SK-N-MC (cell line): ENCODE data around the gene GHRL.

ENCODE experiments used
- EZH2 ChIP-seq: fragments of 200-600 bp; sonication (generic); IDR thresholded peaks from one replicate; pipeline ENCODE4 v1.6.1; 2017; ENCODE audit warnings: antibody characterized with exemption
- POLR2AphosphoS5 ChIP-seq: IDR thresholded peaks from 2 replicates; pipeline ENCODE4 v1.6.1; 2012; ENCODE audit warnings: mild to moderate bottlenecking, low read depth, low read length, borderline replicate concordance

DNA sequence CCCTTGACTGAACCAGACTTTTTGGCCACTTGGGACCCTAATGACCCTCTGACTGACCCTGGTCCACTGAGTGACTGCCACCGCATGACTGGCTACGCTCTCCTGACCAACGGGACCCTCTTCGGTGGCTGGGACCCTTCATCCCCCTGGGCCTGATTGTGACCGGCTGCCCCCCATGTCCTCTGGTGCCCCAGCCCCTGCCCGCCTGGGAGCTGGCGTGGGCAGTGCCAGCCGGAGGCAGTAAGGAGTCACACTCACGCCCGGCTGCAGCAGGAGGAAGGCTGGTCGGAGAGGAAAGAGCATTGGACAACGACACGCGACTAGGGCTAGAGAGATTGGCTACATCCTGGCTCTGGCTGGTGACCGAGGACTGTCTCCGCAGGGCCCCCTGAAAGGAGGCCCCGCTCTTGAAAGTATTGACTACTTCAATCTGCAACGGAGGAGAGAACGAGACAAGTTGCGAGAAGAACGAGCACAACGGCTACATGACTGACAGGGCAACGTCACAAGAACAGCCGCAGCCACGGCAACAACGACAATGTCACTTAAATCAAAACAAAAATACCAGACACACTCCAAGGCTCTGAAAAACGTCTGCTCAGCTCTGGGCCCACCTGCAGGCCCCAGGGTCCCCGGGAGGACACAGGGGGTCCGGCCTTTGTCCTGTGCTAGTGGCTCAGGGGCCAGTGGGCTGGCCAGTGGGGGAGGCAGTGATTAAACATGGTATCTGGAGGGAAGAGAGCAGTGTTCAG lies 43.3 kb upstream of the GHRL start:
- TF ChIP-seq EZH2: no peak
- no peak for TF ChIP-seq POLR2AphosphoS5
